22Rv1 (cell line): Measurements from ENCODE around the gene NUP93.

Experiments
- ZFX ChIP-seq: fragments of 450-650 bp; IDR thresholded peaks from 2 replicates; pipeline ENCODE4 v1.6.1; 2017; ENCODE audit warnings: antibody characterized with exemption, borderline replicate concordance
- TF ChIP-seq, protein P1 (sequence below): fragments of 450-650 bp; IDR thresholded peaks from 2 replicates; pipeline ENCODE4 v1.5.1; 2017; ENCODE audit warnings: mild to moderate bottlenecking

DNA sequence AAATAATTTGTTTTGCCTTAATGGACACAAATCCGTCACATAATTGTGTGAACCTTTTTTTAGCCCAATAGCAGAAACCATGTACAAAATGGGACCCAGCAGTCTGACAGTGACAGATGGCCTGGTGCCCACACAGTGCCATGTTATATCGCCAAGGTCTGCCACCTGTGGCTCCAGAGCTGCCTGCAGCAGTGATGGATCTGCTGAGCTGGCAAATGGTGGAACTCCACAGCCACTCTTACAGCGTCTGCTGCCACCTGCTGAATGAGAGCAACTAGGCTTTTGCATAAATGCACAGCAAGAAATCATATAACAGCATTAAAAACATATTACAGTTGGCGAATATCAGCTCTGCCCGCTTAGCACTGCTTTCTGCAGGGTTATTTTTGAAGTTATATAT is 59.4 kb downstream of the NUP93 start:
- TF ChIP-seq, protein P1, sequence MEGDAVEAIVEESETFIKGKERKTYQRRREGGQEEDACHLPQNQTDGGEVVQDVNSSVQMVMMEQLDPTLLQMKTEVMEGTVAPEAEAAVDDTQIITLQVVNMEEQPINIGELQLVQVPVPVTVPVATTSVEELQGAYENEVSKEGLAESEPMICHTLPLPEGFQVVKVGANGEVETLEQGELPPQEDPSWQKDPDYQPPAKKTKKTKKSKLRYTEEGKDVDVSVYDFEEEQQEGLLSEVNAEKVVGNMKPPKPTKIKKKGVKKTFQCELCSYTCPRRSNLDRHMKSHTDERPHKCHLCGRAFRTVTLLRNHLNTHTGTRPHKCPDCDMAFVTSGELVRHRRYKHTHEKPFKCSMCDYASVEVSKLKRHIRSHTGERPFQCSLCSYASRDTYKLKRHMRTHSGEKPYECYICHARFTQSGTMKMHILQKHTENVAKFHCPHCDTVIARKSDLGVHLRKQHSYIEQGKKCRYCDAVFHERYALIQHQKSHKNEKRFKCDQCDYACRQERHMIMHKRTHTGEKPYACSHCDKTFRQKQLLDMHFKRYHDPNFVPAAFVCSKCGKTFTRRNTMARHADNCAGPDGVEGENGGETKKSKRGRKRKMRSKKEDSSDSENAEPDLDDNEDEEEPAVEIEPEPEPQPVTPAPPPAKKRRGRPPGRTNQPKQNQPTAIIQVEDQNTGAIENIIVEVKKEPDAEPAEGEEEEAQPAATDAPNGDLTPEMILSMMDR, result peak; percentile 69
- TF ChIP-seq ZFX, result no peak
